T-helper 2 cell treated with Interferon-gamma antibody and Interleukin-4, amounts not matched to agents 100 ng/mL and 5 ng/mL, for 36 hours (primary cell): ENCODE measurements around the gene AUP1. TPM values are rescaled to one million over a fixed set of nuclear protein-coding genes. Genes with fewer than 3 reads are reported as not detected.

Experiments
- intact Hi-C: fragments of 100-400 bp; cut with micrococcal nuclease; formaldehyde crosslinking; loops from one replicate; pipeline ENCODE4 v1.15.1; 2023
- total RNA-seq: library from RNA; stranded (reverse); gene quantifications from 2 replicates; pipeline ENCODE4 v1.2.3, GENCODE V29; 2022

The AUP1 gene
- total RNA-seq, 1 donor from 2014 or later: 148 TPM

GRCh38 chr2:74501335-74502071, 28.0 kb downstream of the AUP1 start:
- intact Hi-C loops: loop anchor here (10.0 kb wide), 2 partner anchors 153 to 333 kb away; partner anchors contain the start of genes HK2 and SEMA4F

GRCh38 chr2:74500578-74500946, 28.9 kb downstream of the AUP1 start:
- intact Hi-C loops: loop anchor here (10.0 kb wide), 2 partner anchors 154 to 334 kb away; partner anchors contain the start of genes HK2 and SEMA4F

- intact Hi-C loops: loop anchor here (1.0 to 10.0 kb wide), 6 partner anchors 7 to 335 kb away; partner anchors contain the start of genes CCDC142, HK2, PCGF1 and SEMA4F
Measured at GRCh38 chr2:74499940-74500577, 29.4 kb downstream of the AUP1 start.

GRCh38 chr2:74499267-74499939, 30.1 kb downstream of the AUP1 start, which contains the start of gene LBX2:
LBX2 (minus strand) TSS chr2:74499603; CDS start chr2:74499537, 66 bp downstream.
- intact Hi-C loops: loop anchor here (1.0 to 5.0 kb wide), 4 partner anchors 8 to 33 kb away; partner anchors contain the start of genes CCDC142, PCGF1, TLX2 and TTC31

GRCh38 chr2:74498500-74499266, 30.8 kb downstream of the AUP1 start:
- intact Hi-C loops: loop anchor here (1.0 to 5.0 kb wide), 4 partner anchors 9 to 34 kb away; partner anchors contain the start of genes CCDC142, PCGF1, TLX2 and TTC31

GRCh38 chr2:74497777-74498499, 31.6 kb downstream of the AUP1 start:
- intact Hi-C loops: loop anchor here (2.0 to 5.0 kb wide), 3 partner anchors 15 to 34 kb away; partner anchors contain the start of genes CCDC142, TLX2 and TTC31

GRCh38 chr2:74496997-74497776, 32.3 kb downstream of the AUP1 start:
- intact Hi-C loops: loop anchor here (5.0 kb wide), 1 partner anchor 35 kb away; no protein-coding TSS in a partner anchor

- intact Hi-C loops: loop anchor here (5.0 kb wide), 1 partner anchor 37 kb away; no protein-coding TSS in a partner anchor
Measured at GRCh38 chr2:74495440-74495839, 34.1 kb downstream of the AUP1 start.

- intact Hi-C loops: no loop called here
Measured at GRCh38 chr2:74493546-74493945, 36.0 kb downstream of the AUP1 start.

- intact Hi-C loops: no loop called here
Measured at GRCh38 chr2:74491648-74492544, 37.6 kb downstream of the AUP1 start.

- intact Hi-C loops: no loop called here
Measured at GRCh38 chr2:74489906-74490305, 39.6 kb downstream of the AUP1 start.

GRCh38 chr2:74488643-74489481, 40.6 kb downstream of the AUP1 start:
- intact Hi-C loops: no loop called here

GRCh38 chr2:74486141-74486540, 43.4 kb downstream of the AUP1 start:
- intact Hi-C loops: no loop called here

- intact Hi-C loops: loop anchor here (1.0 to 2.0 kb wide), 7 partner anchors 15 to 104 kb away; partner anchors contain the start of genes AUP1, C2orf81, DOK1 and HTRA2
Measured at GRCh38 chr2:74483675-74484164, 45.8 kb downstream of the AUP1 start.

- intact Hi-C loops: loop anchor here (1.0 to 2.0 kb wide), 8 partner anchors 11 to 104 kb away; partner anchors contain the start of genes AUP1, C2orf81, DOK1 and HTRA2
Measured at GRCh38 chr2:74482801-74483674, 46.5 kb downstream of the AUP1 start, which contains the start of the genes CCDC142 and TTC31. CCDC142 (minus strand) TSS chr2:74482998; CDS start chr2:74482837, 161 bp downstream. TTC31 (plus strand) TSS chr2:74483081; CDS start chr2:74483096, 15 bp downstream.
